BJ (cell line): Measurements from ENCODE around the gene SPINK4. TPM values are rescaled to one million over a fixed set of nuclear protein-coding genes. Genes with fewer than 3 reads are reported as not detected.

Source experiments
- CTCF ChIA-PET: fragments of 350-600 bp; formaldehyde crosslinking; extraction: SDS; loops from one replicate; lab custom pipeline; 2021; ENCODE audit warnings: antibody characterized with exemption, inconsistent platforms; lab: Yijun Ruan, JAX
- POLR2A ChIA-PET: fragments of 300-600 bp; sonication (Branson Sonifier 250); formaldehyde crosslinking; extraction: SDS; loops from one replicate; lab custom pipeline; 2021; ENCODE audit warnings: antibody characterized with exemption; lab: Charles Lee
- DNase-seq: peaks from one replicate; pipeline ENCODE4 v3.0.0-alpha.2; 2011; ENCODE audit warnings: low read depth
- H3K27me3 ChIP-seq: 2 replicates; pipeline ENCODE4 v1.6.0; 2011; ENCODE audit warnings: low read length; ENCODE audit not compliant: control insufficient read depth, insufficient read depth
- H3K36me3 ChIP-seq: 2 replicates; pipeline ENCODE4 v1.5.1; 2011; ENCODE audit warnings: low read length; ENCODE audit not compliant: control insufficient read depth, insufficient read depth
- H3K4me3 ChIP-seq: 2 replicates; pipeline ENCODE4 v1.5.1; 2011; ENCODE audit warnings: low read depth, mild to moderate bottlenecking, control low read depth, low read length
- CTCF ChIP-seq: IDR thresholded peaks from 2 replicates; pipeline ENCODE4 v1.5.1; 2011; ENCODE audit warnings: low read depth, mild to moderate bottlenecking, control low read depth, inconsistent platforms, low read length, moderate library complexity; ENCODE audit not compliant: insufficient read depth
- polyA plus RNA-seq: library from polyadenylated mRNA; depleted of rRNA; stranded (reverse); fragments of >200 nt; gene quantifications from 2 replicates; pipeline ENCODE4 v1.2.3, GENCODE V29; 2011

The SPINK4 gene
- polyA plus RNA-seq, 1 experiment = not detected

- Histone ChIP-seq H3K36me3 (peaks cover 3% of the 10 kb centered on the region), H3K27me3 (no peaks in the 10 kb centered on the region), H3K4me3 (no peak overlapping the region)
- no peak for TF ChIP-seq CTCF
- CTCF ChIA-PET = interaction anchor here (0.7 to 1.6 kb wide), 2 partner anchors 72 to 167 kb away, joined by 3 to 4 read pairs; no protein-coding TSS in a partner anchor
- POLR2A ChIA-PET = no interaction called here
- DNase-seq = no peak
These were observed 9.2 kb downstream of the SPINK4 start for GRCh38 chr9:33249087-33249658.

GRCh38 chr9:33249983-33250382 is 10.0 kb downstream of the SPINK4 start:
- CTCF ChIA-PET = interaction anchor here (1.6 kb wide), 1 partner anchor 166 kb away, joined by 4 read pairs; no protein-coding TSS in a partner anchor
- POLR2A ChIA-PET = no interaction called here

GRCh38 chr9:33250458-33250995 is 10.6 kb downstream of the SPINK4 start:
- POLR2A ChIA-PET = no interaction called here
- no peak overlapping the region for H3K4me3 ChIP-seq
- CTCF ChIA-PET = interaction anchor here (0.6 to 1.6 kb wide), 2 partner anchors 8 to 165 kb away, joined by 3 to 4 read pairs; no protein-coding TSS in a partner anchor
- no peak for DNase-seq
- no peaks in the 10 kb centered on the region for H3K27me3 ChIP-seq
- no peak for TF ChIP-seq CTCF
- peaks cover 11% of the 10 kb centered on the region for H3K36me3 ChIP-seq

More at GRCh38 chr9:33249983-33250382, 10.0 kb downstream of the SPINK4 start:
- H3K4me3 ChIP-seq = no peak overlapping the region
- no peak for DNase-seq
- TF ChIP-seq CTCF = no peak
- H3K27me3 ChIP-seq = no peaks in the 10 kb centered on the region
- H3K36me3 ChIP-seq = peaks cover 7% of the 10 kb centered on the region

GRCh38 chr9:33254211-33254610 is 14.2 kb downstream of the SPINK4 start:
- no peak for DNase-seq
- CTCF ChIA-PET = interaction anchor here (1.1 to 1.5 kb wide), 2 partner anchors 11 to 17 kb away, joined by 3 read pairs; no protein-coding TSS in a partner anchor

More at GRCh38 chr9:33254211-33254610, 14.2 kb downstream of the SPINK4 start:
- H3K27me3 ChIP-seq = no peaks in the 10 kb centered on the region
- H3K4me3 ChIP-seq = no peak overlapping the region
- H3K36me3 ChIP-seq = peaks cover 24% of the 10 kb centered on the region
- TF ChIP-seq CTCF = no peak
- POLR2A ChIA-PET = no interaction called here
